Cardiac fibroblast (primary cell): ENCODE measurements around the gene EFCAB13.
A peak's percentile ranks its signal among the peaks of the same experiment; 100 is the strongest.

Experiments used
- DNase-seq, 2 donors: peaks; one replicate each; pipeline versions ENCODE4 v3.0.0 to v3.0.0-alpha.2; 2010; ENCODE audit warnings: low read depth in 2 of 2
- H3K4me3 ChIP-seq, 2 donors: replicated peaks in 1 of 2; 1 replicate in 1 of 2; 2 replicates in 1 of 2; pipeline ENCODE4 v1.5.1; 2011; ENCODE audit warnings: low read depth in 2 of 2, low read length in 2 of 2, mild to moderate bottlenecking in 2 of 2, moderate library complexity in 1 of 2
- CTCF ChIP-seq: IDR thresholded peaks from one replicate; pipeline ENCODE4 v1.5.1; 2011; ENCODE audit warnings: low read depth, mild to moderate bottlenecking, low read length, inconsistent platforms

EFCAB13 gene

GRCh38 chr17:47300718-47301117 is 23.0 kb upstream of the EFCAB13 start:
- no peak overlapping the region for H3K4me3 ChIP-seq
- DNase-seq: no peak
- no peak for TF ChIP-seq CTCF

- DNase-seq: no peak
- no peak for TF ChIP-seq CTCF
- no peak overlapping the region for H3K4me3 ChIP-seq
Observed at GRCh38 chr17:47301161-47301560, 22.6 kb upstream of the EFCAB13 start.

GRCh38 chr17:47301831-47302230 is 21.9 kb upstream of the EFCAB13 start:
- no peak for DNase-seq
- no peak overlapping the region for H3K4me3 ChIP-seq
- TF ChIP-seq CTCF: no peak

DNA sequence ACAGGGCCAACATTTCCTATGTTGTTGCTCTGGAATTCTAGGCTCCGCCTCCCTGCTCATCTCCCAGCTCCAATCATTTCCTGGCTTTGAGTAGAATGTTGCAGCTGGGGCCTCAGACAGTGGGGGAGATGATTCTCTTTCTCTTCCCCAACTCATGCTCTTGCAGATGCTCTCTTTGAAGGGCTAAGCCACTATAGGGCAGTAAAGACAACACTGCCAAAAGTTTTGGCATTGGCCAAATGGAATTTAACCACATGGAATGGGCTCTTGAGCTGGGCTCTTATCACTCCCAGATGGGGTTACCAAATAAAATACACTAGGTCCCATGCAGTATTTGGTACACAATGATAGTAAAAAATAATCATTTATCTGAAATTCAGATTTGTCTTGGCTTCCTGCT is 19.6 kb upstream of the EFCAB13 start:
- no peak for TF ChIP-seq CTCF
- no peak for DNase-seq
- no peak overlapping the region for H3K4me3 ChIP-seq

DNA sequence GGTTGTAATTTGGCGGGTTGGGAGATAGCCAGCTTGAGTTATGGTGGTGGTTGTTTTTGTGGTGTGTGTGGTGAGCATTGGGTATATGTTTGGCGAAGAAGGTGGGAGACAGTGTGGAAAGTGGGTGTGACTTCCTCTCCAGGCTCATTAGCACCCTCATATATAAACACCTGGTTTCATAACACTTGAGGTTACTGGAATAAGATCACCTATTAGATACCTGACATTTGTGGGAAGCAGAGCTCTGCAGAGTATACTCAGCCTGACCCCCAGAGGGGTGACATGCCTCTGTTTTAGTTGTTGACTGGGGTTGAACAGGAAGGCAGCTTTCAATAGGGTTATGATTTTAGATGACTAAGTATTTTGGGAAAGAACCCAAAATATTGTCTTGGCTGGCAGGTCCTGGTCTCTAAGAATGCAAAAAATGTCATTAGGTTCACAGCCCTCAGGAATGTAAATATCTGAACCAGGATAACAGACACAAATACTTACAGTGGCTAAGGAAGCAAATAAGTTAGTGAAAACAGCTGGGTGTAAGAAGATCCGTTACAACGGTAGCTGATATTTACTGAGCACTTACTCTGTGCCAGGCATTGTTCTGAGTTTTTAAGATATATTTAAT is 18.3 kb upstream of the EFCAB13 start:
- DNase-seq: peak; percentile 95 to 97
- peak; percentile 9 for TF ChIP-seq CTCF
- no peak overlapping the region for H3K4me3 ChIP-seq

- DNase-seq: no peak
- H3K4me3 ChIP-seq: no peak overlapping the region
- no peak for TF ChIP-seq CTCF
Observed at GRCh38 chr17:47310186-47310733, 13.5 kb upstream of the EFCAB13 start.

DNA sequence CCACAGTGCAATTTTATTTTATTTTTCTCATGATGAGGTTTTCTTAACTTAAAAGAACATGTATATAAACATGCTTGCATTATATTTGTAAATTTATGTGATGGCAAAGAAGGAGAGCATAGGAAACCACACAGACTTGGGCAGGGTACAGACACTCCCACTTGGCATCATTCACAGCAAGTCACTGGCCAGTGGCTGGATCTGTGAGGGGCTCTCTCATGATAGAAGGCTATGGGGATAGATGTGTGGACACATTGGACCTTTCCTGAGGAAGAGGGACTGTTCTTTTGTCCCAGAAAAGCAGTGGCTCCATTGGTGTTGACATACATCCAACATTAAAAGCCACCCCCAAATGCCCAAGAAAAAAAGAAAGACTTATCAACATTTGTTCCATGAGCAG is 12.3 kb upstream of the EFCAB13 start:
- no peak for DNase-seq
- no peak for TF ChIP-seq CTCF

More for the DNA sequence above, 12.3 kb upstream of the EFCAB13 start:
- no peak overlapping the region for H3K4me3 ChIP-seq
